SK-N-SH (cell line): ENCODE data around the gene NEBL. TPM values are rescaled to one million over a fixed set of nuclear protein-coding genes. Genes with fewer than 3 reads are reported as not detected.

Experiments used
- CTCF ChIA-PET: fragments of 300-600, 350-600 bp; formaldehyde crosslinking; extraction: SDS; loops from one replicate; lab custom pipeline; 2021; lab: Yijun Ruan, JAX
- POLR2A ChIA-PET: fragments of 350-600 bp; sonication (Branson Sonifier 250); formaldehyde crosslinking; extraction: SDS; loops from one replicate; lab custom pipeline; 2020; ENCODE audit warnings: antibody characterized with exemption, inconsistent platforms; lab: Yijun Ruan, JAX
- DNase-seq: peaks from one replicate; pipeline ENCODE4 v3.0.0; 2012
- H2AFZ ChIP-seq: fragments of 200-600 bp; sonication (generic); 2 replicates; pipeline ENCODE4 v1.8.1; 2016; ENCODE audit warnings: antibody characterized with exemption, mild to moderate bottlenecking, low read depth
- H3F3A ChIP-seq: fragments of 200-600 bp; sonication (generic); replicated peaks from 2 replicates; pipeline ENCODE3; 2016; ENCODE audit warnings: antibody characterized with exemption, mild to moderate bottlenecking; ENCODE audit not compliant: insufficient read depth
- H3K27ac ChIP-seq, 2 experiments: fragments of 200-500 bp in 1 of 2; fragments of 200-600 bp in 1 of 2; sonication (Bioruptor generic) in 1 of 2; sonication (generic), shearing (Covaris generic) in 1 of 2; 2 replicates each; pipeline versions ENCODE4 v1.5.1 to v1.6.1; 2014 to 2016; ENCODE audit warnings: low read depth in 2 of 2, inconsistent platforms in 1 of 2, low read length in 1 of 2, mild to moderate bottlenecking in 1 of 2, mixed read lengths in 1 of 2
- H3K27me3 ChIP-seq: fragments of 200-600 bp; sonication (generic), shearing (Covaris generic); 2 replicates; pipeline ENCODE4 v1.6.1; 2016; ENCODE audit warnings: mixed run types; ENCODE audit not compliant: insufficient read depth
- H3K36me3 ChIP-seq, 2 experiments: fragments of 200-500 bp in 1 of 2; fragments of 200-600 bp in 1 of 2; sonication (Bioruptor generic) in 1 of 2; sonication (generic) in 1 of 2; replicated peaks in 1 of 2; 2 replicates each; pipeline versions ENCODE3 to v1.5.1; 2014 to 2016; ENCODE audit warnings: low read length in 1 of 2, mild to moderate bottlenecking in 1 of 2; ENCODE audit not compliant: insufficient read depth in 2 of 2, control insufficient read depth in 1 of 2
- H3K4me1 ChIP-seq, 2 experiments: fragments of 200-500 bp in 1 of 2; fragments of 200-600 bp in 1 of 2; sonication (Bioruptor generic) in 1 of 2; sonication (generic), shearing (Covaris generic) in 1 of 2; 2 replicates each; pipeline versions ENCODE4 v1.5.1 to v1.6.1; 2014 to 2016; ENCODE audit warnings: low read depth in 1 of 2, low read length in 1 of 2, mixed run types in 1 of 2; ENCODE audit not compliant: insufficient read depth in 2 of 2, control insufficient read depth in 1 of 2
- H3K4me2 ChIP-seq: fragments of 200-600 bp; sonication (generic), shearing (Covaris generic); 2 replicates; pipeline ENCODE4 v1.6.1; 2017; ENCODE audit warnings: mixed run types
- H3K4me3 ChIP-seq, 2 experiments: fragments of 200-500 bp in 1 of 2; fragments of 200-600 bp in 1 of 2; sonication (Bioruptor generic) in 1 of 2; sonication (generic), shearing (Covaris generic) in 1 of 2; 2 replicates each; pipeline versions ENCODE4 v1.5.1 to v1.8.1; 2014 to 2016; ENCODE audit warnings: low read depth in 2 of 2, inconsistent platforms in 1 of 2, low read length in 1 of 2, mild to moderate bottlenecking in 1 of 2, mixed read lengths in 1 of 2, moderate library complexity in 1 of 2
- H3K79me2 ChIP-seq: fragments of 200-600 bp; sonication (generic); 2 replicates; pipeline ENCODE4 v1.8.1; 2017; ENCODE audit warnings: mild to moderate bottlenecking; ENCODE audit not compliant: insufficient read depth
- H3K9ac ChIP-seq: fragments of 200-600 bp; sonication (generic); 2 replicates; pipeline ENCODE4 v1.6.1; 2017; ENCODE audit warnings: mixed run types
- H3K9me2 ChIP-seq: fragments of 200-600 bp; sonication (generic); 2 replicates; pipeline ENCODE4 v1.6.1; 2017; ENCODE audit warnings: mixed run types
- H3K9me3 ChIP-seq: fragments of 200-600 bp; sonication (generic); 2 replicates; pipeline ENCODE4 v1.6.1; 2017; ENCODE audit warnings: mixed run types, mild to moderate bottlenecking, moderate library complexity
- H4K20me1 ChIP-seq: fragments of 200-600 bp; sonication (generic); 2 replicates; pipeline ENCODE4 v1.6.1; 2017; ENCODE audit warnings: mild to moderate bottlenecking, mixed run types; ENCODE audit not compliant: insufficient read depth
- ELF1 ChIP-seq: IDR thresholded peaks from 2 replicates; pipeline ENCODE4 v1.4.0; 2012
- EP300 ChIP-seq, 2 experiments: IDR thresholded peaks; 2 replicates each; pipeline versions ENCODE4 v1.4.0 to v1.6.1; 2012; ENCODE audit warnings: borderline replicate concordance in 1 of 2, low read depth in 1 of 2, low read length in 1 of 2
- FOSL2 ChIP-seq: IDR thresholded peaks from 2 replicates; pipeline ENCODE4 v1.4.0; 2012; ENCODE audit warnings: low read depth, mild to moderate bottlenecking, moderate library complexity, borderline replicate concordance
- GABPA ChIP-seq: IDR thresholded peaks from 2 replicates; pipeline ENCODE4 v1.4.0; 2012; ENCODE audit warnings: low read depth, mild to moderate bottlenecking
- MEF2A ChIP-seq: IDR thresholded peaks from 2 replicates; pipeline ENCODE4 v1.4.0; 2012; ENCODE audit warnings: low read depth, borderline replicate concordance
- MXI1 ChIP-seq: IDR thresholded peaks from 2 replicates; pipeline ENCODE4 v1.6.1; 2012; ENCODE audit warnings: mild to moderate bottlenecking, low read depth, low read length, improper control_type of control experiment
- NFIC ChIP-seq: IDR thresholded peaks from 2 replicates; pipeline ENCODE4 v1.4.0; 2012; ENCODE audit warnings: borderline replicate concordance
- POLR2AphosphoS5 ChIP-seq: IDR thresholded peaks from 2 replicates; pipeline ENCODE4 v1.6.1; 2012; ENCODE audit warnings: low read depth, low read length
- RAD21 ChIP-seq: IDR thresholded peaks from 2 replicates; pipeline ENCODE4 v1.6.1; 2012; ENCODE audit warnings: mild to moderate bottlenecking, low read length
- RCOR1 ChIP-seq: fragments of 150-350 bp; IDR thresholded peaks from 2 replicates; pipeline ENCODE4 v1.6.1; 2017; ENCODE audit warnings: antibody characterized with exemption, low read length
- SIN3A ChIP-seq: IDR thresholded peaks from 2 replicates; pipeline ENCODE4 v1.6.1; 2012; ENCODE audit warnings: low read depth, mild to moderate bottlenecking, low read length, moderate library complexity, borderline replicate concordance
- SMC3 ChIP-seq: IDR thresholded peaks from 2 replicates; pipeline ENCODE4 v1.6.1; 2012; ENCODE audit warnings: low read depth, low read length, improper control_type of control experiment
- TCF12 ChIP-seq: IDR thresholded peaks from 2 replicates; pipeline ENCODE4 v1.4.0; 2012
- TEAD4 ChIP-seq: IDR thresholded peaks from 2 replicates; pipeline ENCODE4 v1.4.0; 2012; ENCODE audit warnings: mild to moderate bottlenecking, borderline replicate concordance; ENCODE audit not compliant: insufficient read depth
- YY1 ChIP-seq: IDR thresholded peaks from 2 replicates; pipeline ENCODE4 v1.4.0; 2012; ENCODE audit warnings: low read depth, mild to moderate bottlenecking
- WGBS: methylation state at CpG from one replicate; pipeline ENCODE4 v1.1.6; 2017; ENCODE audit warnings: low lambda C conversion rate; 5-methylcytosine and 5-hydroxymethylcytosine counted together
- polyA plus RNA-seq, 3 experiments: library from polyadenylated mRNA; depleted of rRNA; stranded (reverse); fragments of >200 nt; gene quantifications; 2 replicates each; pipeline ENCODE4 v1.2.3, GENCODE V29; 2012
- TF ChIP-seq, protein P1 (sequence below): fragments of 200-600 bp; sonication (generic); IDR thresholded peaks from 2 replicates; pipeline ENCODE4 v1.6.1; 2017; ENCODE audit warnings: antibody characterized with exemption, mild to moderate bottlenecking, moderate library complexity
- TF ChIP-seq, protein P2 (sequence below): fragments of 150-350 bp; IDR thresholded peaks from 2 replicates; pipeline ENCODE4 v1.6.1; 2016; ENCODE audit warnings: mild to moderate bottlenecking, low read depth, low read length
- TF ChIP-seq, protein P3 (sequence below): IDR thresholded peaks from 2 replicates; pipeline ENCODE4 v1.4.0; 2012; ENCODE audit warnings: low read depth, borderline replicate concordance

The NEBL gene
- polyA plus RNA-seq, 1 of the 3 experiments (the other 2 are of a cell fraction) = 0.58 TPM

DNA sequence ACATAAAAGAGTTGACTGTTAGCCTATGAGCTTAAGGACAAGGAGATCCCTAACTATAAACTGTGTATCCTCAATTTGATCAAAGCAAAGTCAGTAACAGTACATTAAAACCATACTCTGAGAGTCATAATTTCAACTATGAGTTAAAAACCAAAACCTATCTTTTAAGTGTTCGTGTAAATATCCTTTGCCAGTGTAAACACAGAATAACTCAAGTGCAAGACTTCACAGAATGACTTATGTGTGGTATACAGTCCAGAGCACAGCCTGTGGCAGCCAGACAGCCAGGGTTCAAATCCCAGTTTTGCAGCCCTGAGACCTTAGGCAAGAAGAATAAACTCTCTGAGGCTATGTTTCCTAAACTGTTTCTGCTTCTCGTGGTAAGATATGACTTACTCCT lies 30.3 kb upstream of the NEBL start:
- H3K9ac ChIP-seq = no peak overlapping the region
- TF ChIP-seq YY1 (no peak), RCOR1 (no peak), EP300 (IDR thresholded peaks at IDR 0.05; ENCODE audit: borderline replicate concordance in 1 of 2, low read depth in 1 of 2, low read length in 1 of 2) (no peak), ELF1 (no peak), GABPA (no peak), SIN3A (no peak), POLR2AphosphoS5 (no peak), RAD21 (no peak)
- TF ChIP-seq, protein P1, sequence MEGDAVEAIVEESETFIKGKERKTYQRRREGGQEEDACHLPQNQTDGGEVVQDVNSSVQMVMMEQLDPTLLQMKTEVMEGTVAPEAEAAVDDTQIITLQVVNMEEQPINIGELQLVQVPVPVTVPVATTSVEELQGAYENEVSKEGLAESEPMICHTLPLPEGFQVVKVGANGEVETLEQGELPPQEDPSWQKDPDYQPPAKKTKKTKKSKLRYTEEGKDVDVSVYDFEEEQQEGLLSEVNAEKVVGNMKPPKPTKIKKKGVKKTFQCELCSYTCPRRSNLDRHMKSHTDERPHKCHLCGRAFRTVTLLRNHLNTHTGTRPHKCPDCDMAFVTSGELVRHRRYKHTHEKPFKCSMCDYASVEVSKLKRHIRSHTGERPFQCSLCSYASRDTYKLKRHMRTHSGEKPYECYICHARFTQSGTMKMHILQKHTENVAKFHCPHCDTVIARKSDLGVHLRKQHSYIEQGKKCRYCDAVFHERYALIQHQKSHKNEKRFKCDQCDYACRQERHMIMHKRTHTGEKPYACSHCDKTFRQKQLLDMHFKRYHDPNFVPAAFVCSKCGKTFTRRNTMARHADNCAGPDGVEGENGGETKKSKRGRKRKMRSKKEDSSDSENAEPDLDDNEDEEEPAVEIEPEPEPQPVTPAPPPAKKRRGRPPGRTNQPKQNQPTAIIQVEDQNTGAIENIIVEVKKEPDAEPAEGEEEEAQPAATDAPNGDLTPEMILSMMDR = no peak
- no peaks in the 10 kb centered on the region for H3K9me3 ChIP-seq
- H3K4me1 ChIP-seq = peaks cover 0 to 4% of the 10 kb centered on the region in 2 experiments; a peak in 1 of 4 replicates
- no peaks in the 10 kb centered on the region for H3K9me2 ChIP-seq
- no peak overlapping the region for H2AFZ ChIP-seq
- H3K27ac ChIP-seq = no peak overlapping the region
- WGBS = 63% methylated on average over 2 of the region's 2 CpGs
- peaks cover 0 to 2% of the 10 kb centered on the region in 2 experiments for H3K36me3 ChIP-seq
- no peak overlapping the region for H3K4me3 ChIP-seq
- ChIA-PET POLR2A (no interaction called here), CTCF (interaction anchor here (0.9 kb wide), 1 partner anchor 245 kb away, joined by 4 read pairs; no protein-coding TSS in a partner anchor)
- H3K4me2 ChIP-seq = no peak overlapping the region
- DNase-seq = no peak
- no peaks in the 10 kb centered on the region for H3K27me3 ChIP-seq
- no peaks in the 10 kb centered on the region for H4K20me1 ChIP-seq
- no peaks in the 10 kb centered on the region for H3F3A ChIP-seq
- no peaks in the 10 kb centered on the region for H3K79me2 ChIP-seq

DNA sequence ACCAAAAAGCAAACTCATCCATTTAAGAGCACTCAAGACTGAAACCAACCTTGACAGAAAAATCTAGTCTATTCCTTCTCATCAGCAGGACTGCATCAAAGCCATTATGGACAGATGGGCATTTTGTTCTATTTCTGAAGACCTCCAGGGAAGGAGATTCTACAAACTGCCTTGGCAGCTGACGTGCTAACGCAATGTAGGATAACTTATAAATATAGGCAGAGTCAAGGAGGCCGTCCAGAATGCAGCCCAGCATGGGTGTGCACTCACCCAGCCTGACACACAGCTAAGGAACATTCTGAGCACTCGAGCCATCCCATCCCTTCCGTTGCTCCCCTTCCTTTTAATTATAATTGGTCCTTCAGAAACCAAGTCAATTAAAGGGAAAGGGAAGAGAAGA lies 25.3 kb upstream of the NEBL start:
- POLR2A ChIA-PET = no interaction called here

DNA sequence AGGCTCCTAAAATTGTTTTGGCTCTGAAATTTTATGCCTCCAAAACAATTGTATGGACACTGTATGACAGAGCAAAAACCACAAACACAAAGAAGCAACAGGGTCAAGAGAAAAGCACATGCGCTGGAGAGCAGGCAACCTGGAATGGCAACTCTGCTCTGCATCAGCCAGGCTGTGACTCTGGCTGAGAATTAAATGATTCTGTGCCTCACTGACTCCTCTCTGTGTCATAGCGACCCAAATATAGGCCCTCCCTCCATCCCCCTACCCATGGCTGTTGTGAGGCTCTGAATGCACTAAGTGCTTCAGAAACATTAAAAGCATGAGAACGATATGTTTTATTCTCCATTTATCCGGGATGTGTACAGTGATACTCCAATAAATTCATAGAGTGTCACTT lies 24.9 kb upstream of the NEBL start:
- Histone ChIP-seq H3F3A (no peaks in the 10 kb centered on the region), H4K20me1 (no peaks in the 10 kb centered on the region), H3K27me3 (no peaks in the 10 kb centered on the region), H3K9ac (no peak overlapping the region), H3K9me3 (no peaks in the 10 kb centered on the region), H3K9me2 (no peaks in the 10 kb centered on the region), H3K4me3 (no peak overlapping the region), H3K79me2 (no peaks in the 10 kb centered on the region), H3K4me1 (peaks cover 0 to 11% of the 10 kb centered on the region in 2 experiments; a peak in 1 of 4 replicates), H3K4me2 (no peak overlapping the region), H2AFZ (no peak overlapping the region), H3K27ac (peak overlapping the region in 1 of 2 experiments; percentile 31; a peak in 1 of 4 replicates), H3K36me3 (peaks cover 0 to 2% of the 10 kb centered on the region in 2 experiments)
- DNase-seq = no peak
- TF ChIP-seq TCF12 (no peak), ELF1 (no peak), NFIC (no peak), MEF2A (no peak), TEAD4 (no peak), SMC3 (no peak)
- TF ChIP-seq, protein P2, sequence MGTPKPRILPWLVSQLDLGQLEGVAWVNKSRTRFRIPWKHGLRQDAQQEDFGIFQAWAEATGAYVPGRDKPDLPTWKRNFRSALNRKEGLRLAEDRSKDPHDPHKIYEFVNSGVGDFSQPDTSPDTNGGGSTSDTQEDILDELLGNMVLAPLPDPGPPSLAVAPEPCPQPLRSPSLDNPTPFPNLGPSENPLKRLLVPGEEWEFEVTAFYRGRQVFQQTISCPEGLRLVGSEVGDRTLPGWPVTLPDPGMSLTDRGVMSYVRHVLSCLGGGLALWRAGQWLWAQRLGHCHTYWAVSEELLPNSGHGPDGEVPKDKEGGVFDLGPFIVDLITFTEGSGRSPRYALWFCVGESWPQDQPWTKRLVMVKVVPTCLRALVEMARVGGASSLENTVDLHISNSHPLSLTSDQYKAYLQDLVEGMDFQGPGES = no peak
- TF ChIP-seq, protein P3, sequence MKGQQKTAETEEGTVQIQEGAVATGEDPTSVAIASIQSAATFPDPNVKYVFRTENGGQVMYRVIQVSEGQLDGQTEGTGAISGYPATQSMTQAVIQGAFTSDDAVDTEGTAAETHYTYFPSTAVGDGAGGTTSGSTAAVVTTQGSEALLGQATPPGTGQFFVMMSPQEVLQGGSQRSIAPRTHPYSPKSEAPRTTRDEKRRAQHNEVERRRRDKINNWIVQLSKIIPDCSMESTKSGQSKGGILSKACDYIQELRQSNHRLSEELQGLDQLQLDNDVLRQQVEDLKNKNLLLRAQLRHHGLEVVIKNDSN = no peak
- WGBS = 76% methylated on average over 4 of the region's 4 CpGs
- ChIA-PET POLR2A (no interaction called here), CTCF (no interaction called here)

More for the DNA sequence above, 25.3 kb upstream of the NEBL start:
- Histone ChIP-seq H3K27ac (peak overlapping the region in 1 of 2 experiments; percentile 14; a peak in 1 of 4 replicates), H3K4me3 (no peak overlapping the region), H4K20me1 (no peaks in the 10 kb centered on the region), H2AFZ (no peak overlapping the region), H3K27me3 (no peaks in the 10 kb centered on the region), H3K79me2 (no peaks in the 10 kb centered on the region), H3K9me3 (no peaks in the 10 kb centered on the region), H3F3A (no peaks in the 10 kb centered on the region), H3K9ac (no peak overlapping the region), H3K36me3 (peaks cover 0 to 2% of the 10 kb centered on the region in 2 experiments), H3K9me2 (no peaks in the 10 kb centered on the region), H3K4me2 (no peak overlapping the region), H3K4me1 (peaks cover 0 to 11% of the 10 kb centered on the region in 2 experiments; a peak in 1 of 4 replicates)
- TF ChIP-seq FOSL2 = no peak
- TF ChIP-seq EP300 (IDR thresholded peaks at IDR 0.05; ENCODE audit: borderline replicate concordance in 1 of 2, low read depth in 1 of 2, low read length in 1 of 2) = no peak
- TF ChIP-seq MXI1 = no peak
- CTCF ChIA-PET = no interaction called here
- DNase-seq = no peak
- WGBS = 70% methylated on average over 5 of the region's 5 CpGs
